Right lobe of liver (tissue), 6 donors: ENCODE measurements around the gene CFAP20DC. TPM values are rescaled to one million over a fixed set of nuclear protein-coding genes. Genes with fewer than 3 reads are reported as not detected.
"Not testable (repeated sequence)": the region's sequence is repeated elsewhere in the genome, so short reads cannot be mapped to it uniquely, and the experiment has no call there.

Experiments
- ATAC-seq, 4 donors: fragments of 200-7000 bp; cut with Tn5 transposase; one replicate each; pipeline ENCODE4 v1.9.1; 2020; ENCODE audit warnings: mild to moderate bottlenecking in 4 of 4, moderate library complexity in 4 of 4
- DNase-seq, 3 donors: peaks; one replicate each; pipeline ENCODE4 v3.0.0-alpha.2; 2020
- H3K27ac ChIP-seq, 3 donors: fragments of 200-600 bp; one replicate each; pipeline ENCODE4 v1.8.0; 2022
- H3K27me3 ChIP-seq, 2 donors: fragments of 200-600 bp; one replicate each; pipeline ENCODE4 v1.8.0; 2022
- H3K36me3 ChIP-seq, 4 donors: fragments of 200-600 bp; sonication (generic) in 1 of 4; one replicate each; pipeline versions ENCODE4 v1.5.1 to v1.8.0; 2017 to 2022; ENCODE audit warnings: control low read depth in 1 of 4
- H3K4me1 ChIP-seq, 4 donors: fragments of 200-600 bp; sonication (generic) in 1 of 4; one replicate each; pipeline versions ENCODE4 v1.5.1 to v1.8.0; 2017 to 2022; ENCODE audit warnings: control low read depth in 1 of 4
- H3K4me3 ChIP-seq, 3 donors: fragments of 200-600 bp; one replicate each; pipeline ENCODE4 v1.8.0; 2022
- H3K9me3 ChIP-seq, 4 donors: fragments of 200-600 bp; sonication (generic) in 1 of 4; one replicate each; pipeline versions ENCODE4 v1.5.1 to v1.8.0; 2017 to 2022; ENCODE audit warnings: control low read depth in 1 of 4
- POLR2A ChIP-seq: fragments of 450-650 bp; IDR thresholded peaks from one replicate; pipeline ENCODE4 v1.6.1; 2017; ENCODE audit warnings: antibody characterized with exemption, mild to moderate bottlenecking
- WGBS: methylation state at CpG from one replicate; pipeline ENCODE4 v1.1.6; 2018; ENCODE audit warnings: low coverage, low lambda C conversion rate; ENCODE audit not compliant: insufficient coverage; ENCODE audit errors: missing lambda C conversion rate; 5-methylcytosine and 5-hydroxymethylcytosine counted together
- intact Hi-C, 2 donors: fragments of 100-400 bp; cut with DNase I; formaldehyde crosslinking; loops; one replicate each; pipeline versions ENCODE4 v1.11.2 to v1.14.1; 2022
- total RNA-seq, 6 experiments: library from RNA; depleted of rRNA in 2 of 6; stranded (reverse); fragments of >200 nt in 2 of 6; fragmentation: NEBNext Ultra II Directional in 3 of 6; extraction: Animal tissue kit (Norgen Biotek cat#: 25700) in 3 of 6; gene quantifications; one replicate each; pipeline versions ENCODE4 v1.1.0 to v1.2.4, GENCODE V29; 2016 to 2023
- TF ChIP-seq, protein P1 (sequence below), 4 donors: fragments of 200-600 bp in 3 of 4; fragments of 450-650 bp in 1 of 4; IDR thresholded peaks; one replicate each; pipeline versions ENCODE4 v1.5.1 to v1.8.0; 2016 to 2022; ENCODE audit warnings: antibody characterized with exemption in 4 of 4, mild to moderate bottlenecking in 2 of 4
- donor health status: DM: no; HTN: yes; CAD: no.
- donor health status: DM: no; HTN: no; CAD: no.
- donor health status: DM: no; HTN: no; CAD: no.
- donor health status: DM: no; HTN: yes; CAD: no.
- donor health status: DM: no; HTN: yes; CAD: no.

The CFAP20DC gene
- total RNA-seq, 6 experiments from 2014 or later = 0.67 to 2.7 (median 1.5) TPM

DNA sequence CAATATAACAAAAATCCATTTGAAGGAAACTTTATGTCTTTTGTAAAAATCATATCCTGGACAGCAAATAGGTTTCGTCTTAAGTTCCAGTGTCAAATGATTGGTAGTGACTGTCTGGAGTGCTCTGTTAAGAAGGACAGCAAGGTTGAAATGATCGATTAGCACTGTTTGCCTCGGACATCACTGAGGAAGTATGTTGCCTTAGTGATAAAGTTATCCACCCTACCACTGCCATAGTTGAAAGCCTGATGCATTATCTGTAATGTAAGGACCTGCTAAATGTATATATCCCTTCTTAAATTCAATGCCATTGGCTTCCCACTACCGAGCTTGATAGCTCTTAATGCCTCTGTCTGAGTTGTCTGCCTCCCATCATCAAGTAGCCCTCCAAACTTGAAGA is 70.0 kb downstream of the CFAP20DC start:
- 88% methylated on average over 4 of the region's 4 CpGs for WGBS
- intact Hi-C loops = no loop called here
- Histone ChIP-seq H3K4me3 (no peak overlapping the region), H3K4me1 (no peaks in the 10 kb centered on the region), H3K36me3 (no peaks in the 10 kb centered on the region), H3K9me3 (no peaks in the 10 kb centered on the region), H3K27me3 (no peaks in the 10 kb centered on the region), H3K27ac (no peak overlapping the region)
- TF ChIP-seq, protein P1, sequence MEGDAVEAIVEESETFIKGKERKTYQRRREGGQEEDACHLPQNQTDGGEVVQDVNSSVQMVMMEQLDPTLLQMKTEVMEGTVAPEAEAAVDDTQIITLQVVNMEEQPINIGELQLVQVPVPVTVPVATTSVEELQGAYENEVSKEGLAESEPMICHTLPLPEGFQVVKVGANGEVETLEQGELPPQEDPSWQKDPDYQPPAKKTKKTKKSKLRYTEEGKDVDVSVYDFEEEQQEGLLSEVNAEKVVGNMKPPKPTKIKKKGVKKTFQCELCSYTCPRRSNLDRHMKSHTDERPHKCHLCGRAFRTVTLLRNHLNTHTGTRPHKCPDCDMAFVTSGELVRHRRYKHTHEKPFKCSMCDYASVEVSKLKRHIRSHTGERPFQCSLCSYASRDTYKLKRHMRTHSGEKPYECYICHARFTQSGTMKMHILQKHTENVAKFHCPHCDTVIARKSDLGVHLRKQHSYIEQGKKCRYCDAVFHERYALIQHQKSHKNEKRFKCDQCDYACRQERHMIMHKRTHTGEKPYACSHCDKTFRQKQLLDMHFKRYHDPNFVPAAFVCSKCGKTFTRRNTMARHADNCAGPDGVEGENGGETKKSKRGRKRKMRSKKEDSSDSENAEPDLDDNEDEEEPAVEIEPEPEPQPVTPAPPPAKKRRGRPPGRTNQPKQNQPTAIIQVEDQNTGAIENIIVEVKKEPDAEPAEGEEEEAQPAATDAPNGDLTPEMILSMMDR (IDR thresholded peaks at IDR 0.05) = no peak
- no peak for TF ChIP-seq POLR2A
- ATAC-seq = no peak
- DNase-seq = no peak

- no peak for TF ChIP-seq POLR2A
- TF ChIP-seq, protein P1 (IDR thresholded peaks at IDR 0.05) = no peak
- Histone ChIP-seq H3K36me3 (no peaks in the 10 kb centered on the region), H3K4me1 (no peaks in the 10 kb centered on the region), H3K27me3 (no peaks in the 10 kb centered on the region), H3K27ac (no peak overlapping the region), H3K4me3 (no peak overlapping the region), H3K9me3 (no peaks in the 10 kb centered on the region)
- DNase-seq (no peak), ATAC-seq (no peak)
- 90% methylated on average over 3 of the region's 3 CpGs for WGBS
- intact Hi-C loops = no loop called here
Observed at GRCh38 chr3:58973796-58974195, 76.0 kb downstream of the CFAP20DC start.

- DNase-seq, H3K27me3 ChIP-seq, H3K4me1 ChIP-seq, H3K4me3 ChIP-seq, H3K36me3 ChIP-seq, intact Hi-C loops, H3K9me3 ChIP-seq, ATAC-seq, H3K27ac ChIP-seq: not testable (repeated sequence)
- 100% methylated on average over 1 of the region's 1 CpG for WGBS
Observed at GRCh38 chr3:58967866-58968265, 82.0 kb downstream of the CFAP20DC start.

DNA sequence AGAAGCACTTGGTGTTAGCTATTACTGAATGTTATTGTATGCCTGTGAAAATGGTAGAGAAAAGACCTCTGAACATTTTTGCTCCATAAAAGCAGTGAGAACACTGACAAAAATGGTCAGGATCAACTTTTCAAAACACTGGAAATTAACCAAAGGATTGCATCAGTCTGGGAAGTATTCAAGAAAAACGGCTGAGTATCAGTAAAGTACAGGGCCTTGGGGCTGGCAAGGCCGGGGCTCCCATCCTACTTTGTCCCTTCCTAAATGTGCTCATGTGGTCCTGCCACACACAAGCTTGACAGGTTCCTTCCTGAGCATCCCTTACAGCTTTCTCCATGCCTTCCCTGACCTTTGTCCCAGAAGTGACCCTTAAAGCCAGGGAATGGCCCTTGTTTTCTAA is 84.0 kb downstream of the CFAP20DC start:
- no peak for TF ChIP-seq POLR2A
- TF ChIP-seq, protein P1 (IDR thresholded peaks at IDR 0.05) = no peak
- Histone ChIP-seq H3K9me3 (no peaks in the 10 kb centered on the region), H3K4me3 (no peak overlapping the region), H3K36me3 (no peaks in the 10 kb centered on the region), H3K4me1 (no peaks in the 10 kb centered on the region), H3K27ac (no peak overlapping the region), H3K27me3 (no peaks in the 10 kb centered on the region)
- WGBS = 20% methylated on average over 1 of the region's 2 CpGs
- DNase-seq (no peak), ATAC-seq (no peak)
- intact Hi-C loops = no loop called here

- H3K9me3 ChIP-seq = no peaks in the 10 kb centered on the region
- intact Hi-C loops = no loop called here
- H3K4me1 ChIP-seq = no peaks in the 10 kb centered on the region
- no peak overlapping the region for H3K4me3 ChIP-seq
- ATAC-seq (no peak), DNase-seq (no peak)
- 58% methylated on average over 2 of the region's 2 CpGs for WGBS
- H3K27me3 ChIP-seq = no peaks in the 10 kb centered on the region
- H3K36me3 ChIP-seq = no peaks in the 10 kb centered on the region
- TF ChIP-seq, protein P1 (IDR thresholded peaks at IDR 0.05) = no peak
- no peak for TF ChIP-seq POLR2A
- H3K27ac ChIP-seq = no peak overlapping the region
Observed at GRCh38 chr3:58963928-58964503, 85.8 kb downstream of the CFAP20DC start.
